ENCODE results near the gene LCE1E. TPM values are rescaled to one million over a fixed set of nuclear protein-coding genes. Genes with fewer than 3 reads are reported as not detected.

Gene LCE1E
- total RNA-seq, 4 donors from 2014 or later: not detected

GRCh38 chr1:152768847-152769533, 17.1 kb upstream of the LCE1E start:
- Histone ChIP-seq H3K36me3 (no peaks in the 10 kb centered on the region), H3K9me3 (no peaks in the 10 kb centered on the region), H3K4me3 (no peak overlapping the region), H3K27ac (no peak overlapping the region), H3K27me3 (no peaks in the 10 kb centered on the region), H3K4me1 (no peaks in the 10 kb centered on the region)
- DNase-seq: no peak
- TF ChIP-seq CTCF (IDR thresholded peaks at IDR 0.05) (no peak), POLR2A (IDR thresholded peaks at IDR 0.05) (no peak)

DNA sequence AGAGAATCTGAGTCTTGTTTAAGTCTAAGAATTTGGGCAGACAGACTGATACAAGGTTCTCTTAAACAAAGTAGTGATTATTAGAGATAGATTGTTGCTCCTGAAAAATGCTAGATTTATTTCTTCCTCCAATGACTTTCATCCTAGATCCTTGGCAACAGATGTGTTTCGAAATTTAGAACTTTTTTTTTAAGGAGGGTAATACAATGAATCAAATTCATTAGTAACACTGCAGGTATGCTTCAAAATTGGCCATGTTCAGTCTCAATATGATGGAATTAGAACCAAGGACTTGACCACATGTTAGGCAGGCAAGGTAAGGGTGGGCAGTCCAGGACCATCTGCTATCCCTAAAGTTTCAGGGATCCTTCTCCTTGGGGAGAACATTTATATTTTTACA, 15.6 kb upstream of the LCE1E start:
- no peak overlapping the region for H3K4me3 ChIP-seq
- H3K9me3 ChIP-seq: no peaks in the 10 kb centered on the region
- DNase-seq: no peak
- no peak overlapping the region for H3K27ac ChIP-seq
- no peaks in the 10 kb centered on the region for H3K4me1 ChIP-seq
- H3K27me3 ChIP-seq: no peaks in the 10 kb centered on the region
- TF ChIP-seq CTCF (IDR thresholded peaks at IDR 0.05) (no peak), POLR2A (IDR thresholded peaks at IDR 0.05) (no peak)
- no peaks in the 10 kb centered on the region for H3K36me3 ChIP-seq

DNA sequence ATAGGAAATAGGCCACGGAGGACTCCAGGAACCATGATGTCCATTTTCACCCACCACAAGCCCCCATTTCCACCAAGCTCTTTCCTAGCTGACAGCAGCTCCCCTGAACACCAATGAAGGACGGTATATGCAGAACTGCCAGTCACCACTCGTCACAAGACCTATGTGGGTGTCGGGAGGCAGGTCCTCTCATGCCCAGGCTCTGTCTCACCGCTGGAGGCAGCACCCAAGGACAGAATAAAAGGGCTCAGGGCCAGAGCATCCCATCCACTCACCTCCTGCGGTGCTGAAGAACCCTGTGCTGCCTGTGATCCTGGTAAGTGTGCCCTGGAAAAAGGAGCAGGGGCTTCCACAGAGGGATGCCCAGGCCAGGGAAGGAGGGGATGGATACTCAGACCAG, 11.2 kb upstream of the LCE1E start, which contains the start of gene LCE1F:
TSS of gene LCE1F (plus strand) at position 266 of the 400 bp plus-strand sequence. CDS start 1,232 bp downstream, outside the sequence.
- no peak within 1 kb of the TSS for H3K27ac ChIP-seq
- no peaks in the 10 kb centered on the region for H3K36me3 ChIP-seq
- TF ChIP-seq POLR2A (IDR thresholded peaks at IDR 0.05): no peak
- no peak for TF ChIP-seq CTCF (IDR thresholded peaks at IDR 0.05)
- H3K27me3 ChIP-seq: no peaks in the 10 kb centered on the region
- H3K9me3 ChIP-seq: no peaks in the 10 kb centered on the region
- H3K4me3 ChIP-seq: no peak within 1 kb of the TSS
- DNase-seq: no peak
- no peaks in the 10 kb centered on the region for H3K4me1 ChIP-seq

GRCh38 chr1:152776361-152776760, 9.7 kb upstream of the LCE1E start:
- Histone ChIP-seq H3K36me3 (no peaks in the 10 kb centered on the region), H3K9me3 (no peaks in the 10 kb centered on the region), H3K4me1 (no peaks in the 10 kb centered on the region), H3K27ac (no peak overlapping the region), H3K27me3 (no peaks in the 10 kb centered on the region), H3K4me3 (no peak overlapping the region)
- no peak for DNase-seq
- no peak for TF ChIP-seq POLR2A (IDR thresholded peaks at IDR 0.05)
- TF ChIP-seq CTCF (IDR thresholded peaks at IDR 0.05): no peak

- no peak overlapping the region for H3K27ac ChIP-seq
- no peak for TF ChIP-seq POLR2A (IDR thresholded peaks at IDR 0.05)
- TF ChIP-seq CTCF (IDR thresholded peaks at IDR 0.05): no peak
- no peak for DNase-seq
- no peaks in the 10 kb centered on the region for H3K36me3 ChIP-seq
- no peak overlapping the region for H3K4me3 ChIP-seq
- no peaks in the 10 kb centered on the region for H3K27me3 ChIP-seq
- no peaks in the 10 kb centered on the region for H3K4me1 ChIP-seq
- H3K9me3 ChIP-seq: no peaks in the 10 kb centered on the region
These were observed 8.4 kb upstream of the LCE1E start for GRCh38 chr1:152777510-152778137.
